Coronary artery (tissue), 2 donors: ENCODE results near the gene LSM4.

Experiments used
- DNase-seq: peaks from one replicate; pipeline ENCODE4 v3.0.0-alpha.2; 2017; ENCODE audit warnings: low spot score
- H3K27ac ChIP-seq, 2 donors: fragments of 200-600 bp; sonication (generic); one replicate each; pipeline ENCODE4 v1.5.1; 2016 to 2019
- H3K4me3 ChIP-seq: fragments of 200-600 bp; sonication (generic); 2 replicates; pipeline ENCODE4 v1.5.1; 2016; ENCODE audit warnings: mild to moderate bottlenecking, moderate library complexity
- TF ChIP-seq, protein P1 (sequence below): fragments of 200-600 bp; sonication (generic); IDR thresholded peaks from one replicate; pipeline ENCODE4 v1.5.1; 2019; ENCODE audit warnings: antibody characterized with exemption

Gene LSM4

DNA sequence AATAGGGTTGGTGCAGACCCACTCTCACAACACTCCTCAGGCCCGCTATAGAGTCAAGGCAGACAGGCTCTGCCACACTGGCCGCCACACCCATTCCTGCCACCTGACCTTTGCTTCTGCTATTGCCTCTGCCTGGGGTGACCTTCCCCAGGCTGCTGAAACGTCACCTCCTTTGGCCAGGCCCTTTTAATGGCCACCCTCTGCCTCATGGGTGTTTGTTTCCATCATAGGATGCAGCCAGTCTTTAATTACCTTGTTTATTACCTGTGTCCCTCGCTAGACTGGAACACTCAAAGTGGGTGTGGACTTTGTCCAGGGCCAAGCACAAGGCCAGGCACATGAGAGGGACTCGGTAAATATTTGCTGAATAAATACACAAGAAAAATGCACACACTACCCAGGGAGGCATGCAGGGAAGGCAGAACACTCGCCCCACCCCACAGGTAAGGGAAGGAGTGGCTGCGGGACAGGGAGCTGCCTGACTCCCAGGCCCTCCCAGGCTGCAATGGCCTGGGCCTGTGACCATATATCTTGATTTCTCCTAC lies 3.2 kb downstream of the LSM4 start:
- no peak for DNase-seq
- peak overlapping the region in 1 of 2 donors; percentile 14 for H3K27ac ChIP-seq
- TF ChIP-seq, protein P1, sequence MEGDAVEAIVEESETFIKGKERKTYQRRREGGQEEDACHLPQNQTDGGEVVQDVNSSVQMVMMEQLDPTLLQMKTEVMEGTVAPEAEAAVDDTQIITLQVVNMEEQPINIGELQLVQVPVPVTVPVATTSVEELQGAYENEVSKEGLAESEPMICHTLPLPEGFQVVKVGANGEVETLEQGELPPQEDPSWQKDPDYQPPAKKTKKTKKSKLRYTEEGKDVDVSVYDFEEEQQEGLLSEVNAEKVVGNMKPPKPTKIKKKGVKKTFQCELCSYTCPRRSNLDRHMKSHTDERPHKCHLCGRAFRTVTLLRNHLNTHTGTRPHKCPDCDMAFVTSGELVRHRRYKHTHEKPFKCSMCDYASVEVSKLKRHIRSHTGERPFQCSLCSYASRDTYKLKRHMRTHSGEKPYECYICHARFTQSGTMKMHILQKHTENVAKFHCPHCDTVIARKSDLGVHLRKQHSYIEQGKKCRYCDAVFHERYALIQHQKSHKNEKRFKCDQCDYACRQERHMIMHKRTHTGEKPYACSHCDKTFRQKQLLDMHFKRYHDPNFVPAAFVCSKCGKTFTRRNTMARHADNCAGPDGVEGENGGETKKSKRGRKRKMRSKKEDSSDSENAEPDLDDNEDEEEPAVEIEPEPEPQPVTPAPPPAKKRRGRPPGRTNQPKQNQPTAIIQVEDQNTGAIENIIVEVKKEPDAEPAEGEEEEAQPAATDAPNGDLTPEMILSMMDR, result no peak
- H3K4me3 ChIP-seq, result no peak overlapping the region

DNA sequence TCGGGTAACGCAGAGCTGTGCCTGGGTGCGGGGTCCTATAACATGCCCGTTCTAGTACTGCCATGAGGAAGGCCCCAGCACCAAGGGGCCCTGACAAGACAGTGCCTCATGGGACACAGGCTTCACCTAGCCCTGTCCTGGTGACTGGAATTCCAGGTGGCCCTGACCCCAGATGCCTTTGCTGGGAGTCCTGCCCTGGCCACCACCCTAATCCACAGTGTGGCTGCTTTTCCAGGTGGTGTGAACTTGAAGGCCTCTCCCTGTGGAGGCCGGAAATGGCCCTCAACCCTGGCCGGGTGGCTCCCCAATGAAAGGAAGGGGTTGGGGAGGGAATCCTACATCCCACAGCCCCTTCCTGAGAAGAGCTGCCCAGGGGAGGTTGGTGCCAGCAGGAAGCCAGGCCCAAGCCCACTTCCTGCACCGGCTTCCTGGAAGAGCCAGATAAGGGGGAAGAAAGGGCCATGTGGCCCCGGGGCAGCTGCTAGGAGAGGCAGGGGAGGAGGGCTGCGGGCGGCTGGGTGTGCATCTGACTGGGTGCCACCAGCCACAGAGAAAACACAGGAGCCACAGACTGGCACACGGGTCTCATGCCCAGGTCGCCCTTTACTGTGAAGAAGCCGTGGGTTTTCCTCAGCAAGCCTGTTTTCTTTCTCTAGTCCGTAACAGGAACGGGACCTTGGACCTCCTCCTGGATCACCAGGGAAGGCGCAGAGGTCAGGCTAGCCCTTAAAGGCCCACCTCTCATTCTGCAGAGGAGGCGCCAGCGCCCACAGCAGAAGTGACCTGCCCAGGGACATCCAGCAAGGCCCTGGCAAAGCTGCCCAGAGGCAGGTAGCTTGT lies 4.7 kb downstream of the LSM4 start:
- peak overlapping the region; percentile 12 to 64 for H3K27ac ChIP-seq
- no peak for DNase-seq
- TF ChIP-seq, protein P1, result no peak
- H3K4me3 ChIP-seq, result no peak overlapping the region

DNA sequence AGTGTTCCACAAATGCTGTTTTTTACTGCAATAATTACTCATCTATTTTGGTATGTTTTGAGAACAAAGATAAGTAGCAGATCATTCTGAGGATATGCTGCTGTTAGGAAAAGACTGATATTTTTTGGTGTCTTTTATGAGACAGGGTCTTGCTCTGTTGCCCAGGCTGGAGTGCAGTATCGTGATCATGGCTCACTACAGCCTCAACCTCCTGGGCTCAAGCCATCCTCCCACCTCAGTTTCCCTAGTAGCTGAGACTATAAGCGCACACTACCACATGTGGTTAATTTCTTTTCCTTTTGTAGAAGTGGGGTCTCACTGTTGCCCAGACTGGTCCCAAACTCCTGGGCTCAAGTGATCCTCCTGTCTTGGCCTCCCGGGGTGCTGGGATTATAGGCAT lies 9.5 kb downstream of the LSM4 start:
- TF ChIP-seq, protein P1, result no peak
- Histone ChIP-seq H3K27ac (no peak overlapping the region), H3K4me3 (no peak overlapping the region)
- no peak for DNase-seq

DNA sequence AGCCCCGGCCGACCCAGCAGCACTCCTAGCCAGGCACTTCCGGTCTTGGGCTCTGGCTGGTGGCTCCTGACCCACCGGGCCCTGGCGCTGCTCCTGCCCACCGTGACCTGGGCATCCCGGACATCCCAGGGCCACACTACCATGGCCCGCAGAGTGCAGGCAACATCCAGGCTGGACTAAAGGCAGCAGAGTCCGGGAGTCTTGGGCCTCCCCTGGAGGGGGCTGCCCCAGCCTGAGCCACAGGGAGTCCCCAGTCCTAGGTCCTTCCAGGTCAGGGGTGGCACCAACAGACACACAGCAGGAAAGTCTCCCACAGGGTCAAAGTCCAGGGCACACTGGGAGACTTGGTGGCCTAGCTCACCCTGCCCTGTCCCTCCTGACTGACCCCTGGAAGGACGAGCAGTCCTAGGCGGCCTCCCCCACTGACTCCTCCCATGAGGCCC lies 10.8 kb downstream of the LSM4 start:
- Histone ChIP-seq H3K27ac (no peak overlapping the region), H3K4me3 (no peak overlapping the region)
- DNase-seq, result no peak
- TF ChIP-seq, protein P1, result no peak

DNA sequence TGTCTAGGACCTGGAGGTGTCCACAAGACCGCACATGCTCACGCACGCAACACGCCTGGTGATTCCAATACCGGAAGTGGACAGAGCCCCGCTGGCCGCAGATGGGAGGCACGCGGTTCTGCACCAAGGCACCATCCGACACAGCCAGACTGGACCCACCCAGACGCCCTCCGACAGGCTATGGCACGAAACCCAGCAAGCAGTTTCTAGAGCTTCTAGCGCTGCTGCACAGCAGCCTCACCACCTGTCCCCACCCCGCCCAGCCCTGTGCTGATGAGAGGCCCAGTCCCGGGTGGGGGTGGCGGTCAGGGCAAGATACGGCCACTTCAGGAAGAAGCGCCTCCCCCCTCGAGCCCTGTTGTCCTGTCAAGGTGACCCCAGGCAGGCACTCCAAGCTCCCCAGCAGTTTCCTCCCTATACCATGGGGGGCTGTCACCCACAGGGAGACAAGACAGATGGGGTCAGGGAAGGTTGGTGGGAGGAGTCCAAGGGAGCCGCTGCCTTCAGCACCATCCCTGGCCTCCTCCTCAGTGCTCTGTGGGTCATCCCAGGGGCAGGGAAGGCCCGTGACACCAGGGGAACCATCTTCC lies 11.3 kb downstream of the LSM4 start:
- TF ChIP-seq, protein P1, result no peak
- no peak for DNase-seq
- no peak overlapping the region for H3K27ac ChIP-seq
- no peak overlapping the region for H3K4me3 ChIP-seq

DNA sequence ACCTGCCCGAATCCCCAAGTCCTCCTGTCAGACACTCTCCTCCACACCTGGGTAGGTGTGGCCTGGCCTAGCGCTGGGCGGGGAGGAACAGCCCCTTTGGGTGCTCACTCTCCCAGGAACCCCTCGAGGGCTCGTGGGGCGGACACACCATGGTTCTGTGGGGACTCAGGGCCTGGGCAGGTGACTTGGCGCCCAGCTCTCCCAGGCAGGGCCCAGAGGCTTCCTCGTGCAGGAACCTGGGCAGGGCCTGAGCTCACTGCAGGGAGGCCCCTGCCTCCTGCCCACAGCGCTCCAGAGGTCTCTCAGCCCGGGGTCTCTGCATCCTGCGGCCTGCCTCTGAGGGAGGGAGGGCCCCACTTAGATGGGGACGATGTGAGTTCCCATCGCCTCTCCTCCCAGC lies 11.9 kb downstream of the LSM4 start:
- H3K27ac ChIP-seq, result no peak overlapping the region
- no peak overlapping the region for H3K4me3 ChIP-seq
- DNase-seq, result no peak
- TF ChIP-seq, protein P1, result no peak
